ENCODE measurements around the gene CR1. TPM values are rescaled to one million over a fixed set of nuclear protein-coding genes. Genes with fewer than 3 reads are reported as not detected.

CR1 gene
- total and polyA plus RNA-seq, 2 of the 4 experiments (the other 2 are of a cell fraction), result not detected

DNA sequence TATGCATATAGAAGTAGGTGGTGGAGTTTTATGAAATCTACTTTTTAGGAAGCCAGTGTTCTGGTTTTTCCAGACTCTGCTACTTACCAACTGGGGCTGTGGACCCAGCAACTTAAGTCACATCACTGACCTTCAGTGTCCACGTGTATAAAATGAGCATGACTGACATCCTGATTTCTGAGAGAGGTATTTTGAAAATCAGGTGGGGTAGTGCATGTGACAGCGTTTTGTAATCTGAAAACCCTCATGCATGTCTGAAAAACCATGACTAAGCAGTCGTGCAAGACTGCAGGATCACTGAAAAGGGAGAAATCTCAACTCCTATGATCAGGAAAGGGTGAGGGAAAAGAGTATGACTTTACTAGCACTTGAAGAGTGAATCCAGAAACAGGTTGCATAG lies 175.0 kb downstream of the CR1 start:
- ATAC-seq (ENCODE audit: low read depth) (no peak), DNase-seq (no peak)
- Histone ChIP-seq H3K9ac (ENCODE audit: low read depth, low read length) (no peak overlapping the region), H2AK5ac (ENCODE audit: low read depth, low read length) (no peak overlapping the region), H3K23ac (ENCODE audit: low read depth, low read length) (no peak overlapping the region), H3K9me3 (ENCODE audit: control insufficient read depth, insufficient read depth, low read length) (no peaks in the 10 kb centered on the region), H4K5ac (ENCODE audit: low read depth, low read length) (no peak overlapping the region), H2AK9ac (replicated peaks; ENCODE audit: low read depth, low read length, poor library complexity) (no peak overlapping the region), H3K14ac (replicated peaks; ENCODE audit: low read depth, low read length) (no peak overlapping the region), H3K79me1 (ENCODE audit: low read depth in 1 of 2, low read length in 2 of 2) (no peaks in the 10 kb centered on the region), H2BK20ac (ENCODE audit: low read depth, low read length) (no peak overlapping the region), H4K91ac (ENCODE audit: insufficient read depth, low read depth, low read length) (no peak overlapping the region), H3K4me2 (ENCODE audit: low read depth, low read length) (no peak overlapping the region), H3K27ac (ENCODE audit: insufficient read depth, low read length) (no peak overlapping the region), H3K4me3 (ENCODE audit: insufficient read depth, low read depth, low read length) (no peak overlapping the region), H2BK15ac (ENCODE audit: low read depth, low read length) (no peak overlapping the region), H3K36me3 (ENCODE audit: control insufficient read depth, insufficient read depth, low read length) (no peaks in the 10 kb centered on the region), H3K18ac (ENCODE audit: low read depth, low read length) (no peak overlapping the region), H2BK5ac (ENCODE audit: low read depth, low read length, poor library complexity, severe bottlenecking) (no peak overlapping the region), H2AFZ (replicated peaks; ENCODE audit: low read length, poor library complexity) (no peak overlapping the region), H3K4ac (ENCODE audit: low read depth, low read length) (no peak overlapping the region), H2BK120ac (ENCODE audit: low read depth, low read length) (no peak overlapping the region), H3K27me3 (ENCODE audit: control insufficient read depth, insufficient read depth, low read length) (peaks cover 18% of the 10 kb centered on the region), H4K20me1 (ENCODE audit: insufficient read depth, low read length) (no peaks in the 10 kb centered on the region), H3K56ac (ENCODE audit: extremely low read depth, insufficient read depth, low read length) (no peak overlapping the region), H3K9me1 (ENCODE audit: insufficient read depth, low read length) (no peaks in the 10 kb centered on the region), H4K8ac (ENCODE audit: low read depth in 2 of 2, low read length in 2 of 2) (no peak overlapping the region), H3K4me1 (ENCODE audit: control insufficient read depth, insufficient read depth, low read length) (no peaks in the 10 kb centered on the region)
- no peak for TF ChIP-seq RCOR1 (IDR thresholded peaks at IDR 0.05; ENCODE audit: insufficient replicate concordance, low read length)
- no peak for TF ChIP-seq FOS (IDR thresholded peaks at IDR 0.05; ENCODE audit: low read depth, low read length)
- no peak for TF ChIP-seq MXI1 (IDR thresholded peaks at IDR 0.05; ENCODE audit: borderline replicate concordance, low read depth, low read length)
- no peak for TF ChIP-seq POLR2A (IDR thresholded peaks at IDR 0.05; ENCODE audit: low read depth, low read length)
- no peak for TF ChIP-seq CEBPB (IDR thresholded peaks at IDR 0.05; ENCODE audit: low read depth, low read length)
- TF ChIP-seq BHLHE40 (IDR thresholded peaks at IDR 0.05; ENCODE audit: low read depth, low read length), result no peak
- TF ChIP-seq RFX5 (IDR thresholded peaks at IDR 0.05; ENCODE audit: low read depth, low read length), result no peak
- TF ChIP-seq CHD1 (IDR thresholded peaks at IDR 0.05; ENCODE audit: low read depth, low read length), result no peak
- TF ChIP-seq, protein P1, sequence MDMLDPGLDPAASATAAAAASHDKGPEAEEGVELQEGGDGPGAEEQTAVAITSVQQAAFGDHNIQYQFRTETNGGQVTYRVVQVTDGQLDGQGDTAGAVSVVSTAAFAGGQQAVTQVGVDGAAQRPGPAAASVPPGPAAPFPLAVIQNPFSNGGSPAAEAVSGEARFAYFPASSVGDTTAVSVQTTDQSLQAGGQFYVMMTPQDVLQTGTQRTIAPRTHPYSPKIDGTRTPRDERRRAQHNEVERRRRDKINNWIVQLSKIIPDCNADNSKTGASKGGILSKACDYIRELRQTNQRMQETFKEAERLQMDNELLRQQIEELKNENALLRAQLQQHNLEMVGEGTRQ (IDR thresholded peaks at IDR 0.05; ENCODE audit: low read depth, low read length), result no peak
- no peak for TF ChIP-seq MAZ (IDR thresholded peaks at IDR 0.05; ENCODE audit: borderline replicate concordance, low read depth, low read length)
- no peak for TF ChIP-seq MAFK (IDR thresholded peaks at IDR 0.05; ENCODE audit: low read depth, low read length)
- TF ChIP-seq ELK1 (IDR thresholded peaks at IDR 0.05; ENCODE audit: borderline replicate concordance, low read depth, low read length), result no peak
- TF ChIP-seq NFE2L2 (IDR thresholded peaks at IDR 0.05; ENCODE audit: low read depth, low read length), result no peak
- no peak for TF ChIP-seq CTCF (conservative IDR thresholded peaks at IDR 0.05; ENCODE audit: low read depth, low read length)
- TF ChIP-seq SMC3 (IDR thresholded peaks at IDR 0.05; ENCODE audit: low read depth, low read length), result no peak
- TF ChIP-seq RAD21 (IDR thresholded peaks at IDR 0.05; ENCODE audit: low read length), result no peak
- dilution Hi-C loops (cut with HindIII; ENCODE audit: low sequenced_read_pairs, unreplicated experiment) (no loop called here), intact Hi-C loops (cut with micrococcal nuclease) (no loop called here), in situ Hi-C loops (cut with MboI; ENCODE audit: low sequenced_read_pairs) (no loop called here)
- no TSS peak for BruUV-seq (replicated peaks)
- no CpG with 5 or more reads among the region's 3 CpGs for WGBS, 2 experiments (ENCODE audit: extremely low coverage in 2 of 2, insufficient read length in 1 of 2)
- ChIA-PET POLR2A (ENCODE audit: unreplicated experiment) (no interaction called here), CTCF (no interaction called here)

All from IMR-90 (cell line).